ENCODE data around the gene PSMC3IP.

The PSMC3IP gene

GRCh38 chr17:42609182-42609813 is 31.8 kb upstream of the PSMC3IP start, which contains the start of the genes RETREG3 and TUBG1:
RETREG3 (minus strand) TSS chr17:42609374; CDS start chr17:42609324, 50 bp downstream.
TUBG1 (plus strand) TSS chr17:42609683; CDS start chr17:42609738, 55 bp downstream.
- peak; percentile 30 for TF ChIP-seq YY1 (IDR thresholded peaks at IDR 0.05; ENCODE audit: low read depth)
- TF ChIP-seq, protein P1, sequence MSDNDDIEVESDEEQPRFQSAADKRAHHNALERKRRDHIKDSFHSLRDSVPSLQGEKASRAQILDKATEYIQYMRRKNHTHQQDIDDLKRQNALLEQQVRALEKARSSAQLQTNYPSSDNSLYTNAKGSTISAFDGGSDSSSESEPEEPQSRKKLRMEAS (IDR thresholded peaks at IDR 0.05): peak; percentile 94
- TF ChIP-seq TAF1 (IDR thresholded peaks at IDR 0.05; ENCODE audit: low read depth): peak; percentile 82
- TF ChIP-seq REST (IDR thresholded peaks at IDR 0.05; ENCODE audit: low read depth): no peak
- TF ChIP-seq ZBTB7A (IDR thresholded peaks at IDR 0.05; ENCODE audit: low read depth): 0 out of 2 replicates have a peak, but pooled peaks have one; percentile 38
- TF ChIP-seq CEBPB (IDR thresholded peaks at IDR 0.05): no peak
- TF ChIP-seq TEAD4 (IDR thresholded peaks at IDR 0.05): 0 out of 2 replicates have a peak, but pooled peaks have one; percentile 25
- TF ChIP-seq NFIC (IDR thresholded peaks at IDR 0.05): peak; percentile 11; the same call in 1 of the 2 replicates
- no peak for TF ChIP-seq CREB1 (IDR thresholded peaks at IDR 0.05; ENCODE audit: low read depth)
- TF ChIP-seq TCF12 (IDR thresholded peaks at IDR 0.05; ENCODE audit: low read depth): peak; percentile 33; the same call in 1 of the 2 replicates
- TF ChIP-seq EGR1 (IDR thresholded peaks at IDR 0.05): peak; percentile 3; the same call in 1 of the 2 replicates

DNA sequence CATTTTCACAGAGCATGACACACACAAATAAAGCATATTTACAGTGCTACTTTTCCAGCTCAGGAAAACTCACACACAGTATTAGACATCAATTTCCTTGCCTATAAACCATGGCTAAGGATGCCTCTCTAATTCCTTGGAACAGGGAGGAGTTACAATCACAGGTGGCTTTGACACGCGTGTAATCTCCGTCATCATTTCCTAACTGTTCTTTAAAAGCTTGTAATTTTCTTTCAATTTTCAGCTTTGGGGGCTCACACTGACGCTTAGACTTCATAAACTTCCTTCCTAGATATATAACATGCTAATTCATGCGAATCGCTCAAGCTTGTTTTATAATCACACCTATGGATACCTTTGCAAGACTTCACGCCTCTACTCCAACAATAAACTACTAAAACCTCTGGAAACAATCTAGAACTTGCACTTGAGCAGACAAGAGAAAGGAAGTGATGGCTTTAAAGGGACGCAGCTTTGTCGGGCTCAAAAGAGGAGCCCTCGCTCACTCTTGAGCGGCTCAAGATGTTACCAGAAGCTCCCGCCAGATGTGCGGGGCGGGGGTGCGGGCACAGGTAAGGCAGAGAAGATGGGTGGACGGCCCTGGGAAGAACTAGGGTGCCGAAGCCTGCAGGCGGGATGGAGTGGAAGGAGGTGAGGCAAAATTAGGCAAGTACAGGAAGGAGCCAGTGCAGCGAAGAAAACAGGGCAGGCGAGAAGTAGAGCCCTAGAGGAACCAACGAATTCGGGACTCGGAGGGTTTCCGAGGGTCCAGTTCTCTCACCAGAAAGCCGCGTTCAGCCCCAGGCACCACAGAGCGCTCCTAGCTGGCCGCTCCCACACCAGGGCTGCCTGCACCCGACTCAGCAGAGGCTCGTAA is 31.0 kb upstream of the PSMC3IP start:
- no peak for TF ChIP-seq TCF12 (IDR thresholded peaks at IDR 0.05; ENCODE audit: low read depth)
- no peak for TF ChIP-seq ZBTB7A (IDR thresholded peaks at IDR 0.05; ENCODE audit: low read depth)
- TF ChIP-seq FOXM1 (IDR thresholded peaks at IDR 0.05; ENCODE audit: borderline replicate concordance, low read depth): no peak
- no peak for TF ChIP-seq CREB1 (IDR thresholded peaks at IDR 0.05; ENCODE audit: low read depth)
- no peak for TF ChIP-seq REST (IDR thresholded peaks at IDR 0.05; ENCODE audit: low read depth)
- TF ChIP-seq, protein P1 (IDR thresholded peaks at IDR 0.05): no peak
- no peak for TF ChIP-seq RAD21 (IDR thresholded peaks at IDR 0.05; ENCODE audit: low read depth)
- no peak for TF ChIP-seq TAF1 (IDR thresholded peaks at IDR 0.05; ENCODE audit: low read depth)
- no peak for TF ChIP-seq EP300 (IDR thresholded peaks at IDR 0.05; ENCODE audit: borderline replicate concordance)
- no peak for TF ChIP-seq YY1 (IDR thresholded peaks at IDR 0.05; ENCODE audit: low read depth)
- TF ChIP-seq NFIC (IDR thresholded peaks at IDR 0.05): no peak
- no peak for TF ChIP-seq USF1 (IDR thresholded peaks at IDR 0.05)
- no peak for TF ChIP-seq CEBPB (IDR thresholded peaks at IDR 0.05)
- no peak for TF ChIP-seq TEAD4 (IDR thresholded peaks at IDR 0.05)
- no peak for TF ChIP-seq EGR1 (IDR thresholded peaks at IDR 0.05)

DNA sequence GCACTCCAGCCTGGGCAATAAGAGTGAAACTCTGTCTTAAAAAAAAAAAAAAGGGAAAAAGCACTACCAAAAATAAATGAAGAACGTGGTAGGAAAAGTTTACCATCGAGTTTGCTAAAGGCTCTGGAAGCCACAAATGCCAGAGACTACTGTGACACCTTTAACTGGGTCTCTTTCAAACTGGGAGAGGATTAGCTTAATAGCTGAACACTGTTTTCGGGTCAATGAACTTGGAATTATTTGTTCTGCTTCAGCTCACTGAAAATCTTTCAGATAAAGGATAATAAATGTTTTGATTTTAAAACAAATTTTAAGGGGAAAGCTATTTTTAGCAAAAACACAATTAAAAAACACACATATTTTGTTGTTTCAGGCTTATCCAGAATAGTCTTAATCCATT is 30.2 kb upstream of the PSMC3IP start:
- TF ChIP-seq FOXM1 (IDR thresholded peaks at IDR 0.05; ENCODE audit: borderline replicate concordance, low read depth) (no peak), CREB1 (IDR thresholded peaks at IDR 0.05; ENCODE audit: low read depth) (no peak), NFIC (IDR thresholded peaks at IDR 0.05) (no peak), CEBPB (IDR thresholded peaks at IDR 0.05) (no peak), TAF1 (IDR thresholded peaks at IDR 0.05; ENCODE audit: low read depth) (no peak), TEAD4 (IDR thresholded peaks at IDR 0.05) (no peak), USF1 (IDR thresholded peaks at IDR 0.05) (no peak), ZBTB7A (IDR thresholded peaks at IDR 0.05; ENCODE audit: low read depth) (no peak), YY1 (IDR thresholded peaks at IDR 0.05; ENCODE audit: low read depth) (no peak)

DNA sequence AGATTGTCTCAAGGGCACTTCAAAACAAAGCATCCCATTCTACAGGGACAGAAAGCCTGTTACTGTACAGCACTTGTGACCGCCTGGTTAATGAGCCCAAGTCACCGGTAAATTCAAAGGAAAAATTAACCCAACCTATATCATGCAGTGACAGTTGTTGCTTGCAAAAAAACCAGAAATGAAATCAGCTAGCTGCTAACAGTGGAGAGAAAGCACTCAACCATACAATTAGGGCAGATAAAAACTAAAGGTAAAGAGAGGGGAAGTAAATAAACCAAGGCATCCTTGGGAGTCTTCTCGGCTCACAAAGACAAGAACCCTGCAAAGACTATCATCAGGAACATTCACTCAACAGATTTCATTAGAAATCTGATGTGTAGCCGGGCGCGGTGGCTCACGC is 25.8 kb upstream of the PSMC3IP start:
- TF ChIP-seq EGR1 (IDR thresholded peaks at IDR 0.05) (no peak), TAF1 (IDR thresholded peaks at IDR 0.05; ENCODE audit: low read depth) (no peak), CEBPB (IDR thresholded peaks at IDR 0.05) (no peak), TCF12 (IDR thresholded peaks at IDR 0.05; ENCODE audit: low read depth) (no peak), REST (IDR thresholded peaks at IDR 0.05; ENCODE audit: low read depth) (no peak), FOXM1 (IDR thresholded peaks at IDR 0.05; ENCODE audit: borderline replicate concordance, low read depth) (no peak), TEAD4 (IDR thresholded peaks at IDR 0.05) (no peak), USF1 (IDR thresholded peaks at IDR 0.05) (no peak), NFIC (IDR thresholded peaks at IDR 0.05) (no peak), YY1 (IDR thresholded peaks at IDR 0.05; ENCODE audit: low read depth) (no peak), ZBTB7A (IDR thresholded peaks at IDR 0.05; ENCODE audit: low read depth) (no peak), CREB1 (IDR thresholded peaks at IDR 0.05; ENCODE audit: low read depth) (no peak)
- TF ChIP-seq, protein P1 (IDR thresholded peaks at IDR 0.05): no peak

All from Ishikawa (cell line).